RWPE1 (cell line): ENCODE results near the gene DPEP2NB.
"Not testable (repeated sequence)": the region's sequence is repeated elsewhere in the genome, so short reads cannot be mapped to it uniquely, and the experiment has no call there.

Source experiments
- CTCF ChIA-PET: fragments of 350-600 bp; sonication (Branson Sonifier 250); formaldehyde crosslinking; extraction: SDS; loops from one replicate; lab custom pipeline; 2021; lab: Yijun Ruan, JAX
- POLR2A ChIA-PET: fragments of 400-600 bp; formaldehyde crosslinking; extraction: SDS; loops from one replicate; lab custom pipeline; 2020; ENCODE audit warnings: antibody characterized with exemption; ENCODE audit not compliant: low non-redundant PET; lab: Yijun Ruan, JAX
- DNase-seq: peaks from one replicate; pipeline ENCODE4 v3.0.0; 2012; ENCODE audit warnings: low spot score
- H3K27ac ChIP-seq: fragments of 450-650 bp; 2 replicates; pipeline ENCODE4 v1.5.1; 2017
- TF ChIP-seq, protein P1 (sequence below): fragments of 450-650 bp; conservative IDR thresholded peaks from 2 replicates; pipeline ENCODE4 v1.5.1; 2017; ENCODE audit warnings: low read depth, mild to moderate bottlenecking

The DPEP2NB gene

GRCh38 chr16:67977469-67978227, 38.1 kb downstream of the DPEP2NB start:
- CTCF ChIA-PET: interaction anchor here (0.7 kb wide), 1 partner anchor 51 kb away, joined by 3 read pairs; no protein-coding TSS in a partner anchor
- DNase-seq: no peak
- no peak overlapping the region for H3K27ac ChIP-seq
- TF ChIP-seq, protein P1, sequence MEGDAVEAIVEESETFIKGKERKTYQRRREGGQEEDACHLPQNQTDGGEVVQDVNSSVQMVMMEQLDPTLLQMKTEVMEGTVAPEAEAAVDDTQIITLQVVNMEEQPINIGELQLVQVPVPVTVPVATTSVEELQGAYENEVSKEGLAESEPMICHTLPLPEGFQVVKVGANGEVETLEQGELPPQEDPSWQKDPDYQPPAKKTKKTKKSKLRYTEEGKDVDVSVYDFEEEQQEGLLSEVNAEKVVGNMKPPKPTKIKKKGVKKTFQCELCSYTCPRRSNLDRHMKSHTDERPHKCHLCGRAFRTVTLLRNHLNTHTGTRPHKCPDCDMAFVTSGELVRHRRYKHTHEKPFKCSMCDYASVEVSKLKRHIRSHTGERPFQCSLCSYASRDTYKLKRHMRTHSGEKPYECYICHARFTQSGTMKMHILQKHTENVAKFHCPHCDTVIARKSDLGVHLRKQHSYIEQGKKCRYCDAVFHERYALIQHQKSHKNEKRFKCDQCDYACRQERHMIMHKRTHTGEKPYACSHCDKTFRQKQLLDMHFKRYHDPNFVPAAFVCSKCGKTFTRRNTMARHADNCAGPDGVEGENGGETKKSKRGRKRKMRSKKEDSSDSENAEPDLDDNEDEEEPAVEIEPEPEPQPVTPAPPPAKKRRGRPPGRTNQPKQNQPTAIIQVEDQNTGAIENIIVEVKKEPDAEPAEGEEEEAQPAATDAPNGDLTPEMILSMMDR: no peak
- POLR2A ChIA-PET: no interaction called here

- H3K27ac ChIP-seq: no peak overlapping the region
- CTCF ChIA-PET: no interaction called here
- TF ChIP-seq, protein P1: no peak
- POLR2A ChIA-PET: no interaction called here
- DNase-seq: no peak
These were observed 38.7 kb downstream of the DPEP2NB start for GRCh38 chr16:67977005-67977404.

GRCh38 chr16:67976205-67976604, 39.5 kb downstream of the DPEP2NB start:
- ChIA-PET CTCF (no interaction called here), POLR2A (no interaction called here)
- DNase-seq: no peak
- H3K27ac ChIP-seq: no peak overlapping the region
- TF ChIP-seq, protein P1: no peak

DNA sequence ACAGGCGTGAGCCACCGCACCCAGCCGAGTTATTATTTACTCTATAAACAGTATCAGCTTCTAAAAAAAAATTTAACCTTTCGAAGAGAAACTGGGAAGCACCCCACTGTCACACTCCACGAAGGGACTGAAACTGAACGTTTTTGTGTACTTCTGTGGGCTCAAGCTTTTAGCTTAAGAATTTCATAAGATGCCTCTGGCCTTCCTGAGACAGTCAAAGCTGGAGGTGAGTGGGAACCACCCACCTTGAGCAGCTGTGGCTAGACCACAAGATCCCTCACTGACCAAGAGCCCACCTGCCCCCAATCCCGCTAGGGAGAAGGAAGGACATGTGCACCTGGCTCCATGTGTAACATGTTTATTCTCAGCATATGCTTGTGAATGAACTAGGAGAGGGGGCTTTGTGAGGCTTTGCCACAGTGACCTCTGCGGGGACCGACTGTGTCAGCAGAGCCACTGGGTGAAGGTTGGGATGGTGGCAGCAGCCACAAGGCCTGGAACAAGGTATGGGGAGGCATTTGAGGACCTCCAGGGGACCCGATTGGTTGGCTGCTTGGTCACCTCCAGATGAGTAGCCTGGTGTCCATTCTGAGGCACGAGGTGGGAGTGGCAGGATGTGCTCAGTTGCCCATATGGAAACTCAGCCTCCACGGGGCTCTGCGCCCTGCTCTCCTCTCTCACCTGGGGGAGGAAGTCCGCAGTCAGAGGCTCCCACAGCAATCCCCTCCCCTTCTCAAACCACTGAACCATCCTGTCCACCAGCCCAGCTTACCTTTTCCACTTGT, 40.2 kb downstream of the DPEP2NB start:
- ChIA-PET POLR2A (no interaction called here), CTCF (no interaction called here)
- no peak for DNase-seq
- TF ChIP-seq, protein P1: no peak
- no peak overlapping the region for H3K27ac ChIP-seq

- DNase-seq, H3K27ac ChIP-seq, CTCF ChIA-PET, POLR2A ChIA-PET: not testable (repeated sequence)
These were observed 43.4 kb downstream of the DPEP2NB start for GRCh38 chr16:67972285-67972684.

DNA sequence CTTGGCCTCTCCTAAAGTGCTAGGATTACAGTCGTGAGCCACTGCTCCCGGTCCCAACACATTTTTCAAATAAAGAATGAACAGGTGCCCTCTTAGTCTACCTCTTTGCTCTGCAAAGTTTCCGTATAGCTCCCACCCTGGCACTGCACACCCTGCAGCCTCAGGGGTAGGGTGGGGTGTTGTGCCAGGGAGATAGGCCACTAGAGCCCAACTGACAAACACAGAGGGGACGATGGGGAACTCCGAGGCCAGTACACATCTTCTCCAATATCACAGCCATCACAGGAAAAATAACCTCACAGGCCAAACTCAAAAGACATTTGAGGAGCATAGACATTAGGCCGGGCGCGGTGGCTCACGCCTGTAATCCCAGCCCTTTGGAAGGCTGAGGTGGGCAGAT, 44.6 kb downstream of the DPEP2NB start:
- DNase-seq: no peak
- TF ChIP-seq, protein P1: no peak
- ChIA-PET POLR2A (no interaction called here), CTCF (no interaction called here)
- 0 out of 2 replicates have a peak overlapping the region, but pooled peaks have one; percentile 7 for H3K27ac ChIP-seq
